Choroid plexus epithelial cell (primary cell): ENCODE measurements around the gene PAX3.
A peak's percentile ranks its signal among the peaks of the same experiment; 100 is the strongest.

Experiments used
- DNase-seq: peaks from one replicate; pipeline ENCODE4 v3.0.0-alpha.2; 2010; ENCODE audit warnings: low read depth
- H3K4me3 ChIP-seq: 2 replicates; pipeline ENCODE4 v1.5.1; 2011; ENCODE audit warnings: low read depth, mild to moderate bottlenecking, control low read depth, low read length, moderate library complexity
- TF ChIP-seq, protein P1 (sequence below): conservative IDR thresholded peaks from 2 replicates; pipeline ENCODE4 v1.5.1; 2011; ENCODE audit warnings: low read depth, mild to moderate bottlenecking, control low read depth, inconsistent platforms, low read length, moderate library complexity

Gene PAX3

DNA sequence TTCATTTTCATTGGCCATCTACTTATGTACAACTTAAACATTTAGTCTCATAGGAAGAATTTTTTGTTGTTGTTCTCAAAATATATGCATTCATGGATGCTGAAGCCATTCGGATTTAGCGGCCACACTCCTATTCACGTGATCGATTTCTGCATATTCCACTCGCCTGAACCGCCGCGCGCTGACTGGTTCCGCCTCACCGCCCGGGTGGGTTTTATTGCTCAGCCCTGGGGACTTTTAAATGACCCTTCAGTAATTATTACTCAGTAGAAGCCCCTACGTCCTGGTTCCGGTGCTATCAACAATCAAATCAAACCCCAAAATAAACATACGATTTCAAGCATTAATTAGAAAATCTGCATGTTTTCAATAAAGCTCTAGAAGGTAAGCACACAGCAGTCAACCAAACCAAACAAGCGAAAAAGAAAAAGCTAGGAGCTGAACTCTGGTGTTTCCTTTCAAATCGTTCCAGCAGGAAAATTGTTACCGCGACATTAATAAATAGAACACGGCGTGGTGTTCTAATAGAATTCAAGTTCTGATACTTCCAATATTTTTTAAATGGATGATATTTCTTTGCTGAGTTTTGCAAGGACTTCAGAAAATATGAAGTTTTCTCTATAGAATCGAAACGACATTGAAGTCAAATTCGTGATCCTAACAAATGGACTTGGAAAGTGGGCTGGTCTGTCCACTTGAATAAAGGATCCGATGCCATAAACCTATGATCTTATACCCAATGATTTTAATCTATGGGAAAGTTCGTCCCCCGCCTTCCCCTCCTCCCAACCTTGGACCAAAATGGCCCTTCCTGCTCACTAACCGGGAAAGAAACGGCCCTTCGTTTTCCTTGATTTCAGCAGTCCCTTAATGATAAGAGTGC is 9.3 kb downstream of the PAX3 start:
- no peak for DNase-seq
- no peak overlapping the region for H3K4me3 ChIP-seq
- TF ChIP-seq, protein P1, sequence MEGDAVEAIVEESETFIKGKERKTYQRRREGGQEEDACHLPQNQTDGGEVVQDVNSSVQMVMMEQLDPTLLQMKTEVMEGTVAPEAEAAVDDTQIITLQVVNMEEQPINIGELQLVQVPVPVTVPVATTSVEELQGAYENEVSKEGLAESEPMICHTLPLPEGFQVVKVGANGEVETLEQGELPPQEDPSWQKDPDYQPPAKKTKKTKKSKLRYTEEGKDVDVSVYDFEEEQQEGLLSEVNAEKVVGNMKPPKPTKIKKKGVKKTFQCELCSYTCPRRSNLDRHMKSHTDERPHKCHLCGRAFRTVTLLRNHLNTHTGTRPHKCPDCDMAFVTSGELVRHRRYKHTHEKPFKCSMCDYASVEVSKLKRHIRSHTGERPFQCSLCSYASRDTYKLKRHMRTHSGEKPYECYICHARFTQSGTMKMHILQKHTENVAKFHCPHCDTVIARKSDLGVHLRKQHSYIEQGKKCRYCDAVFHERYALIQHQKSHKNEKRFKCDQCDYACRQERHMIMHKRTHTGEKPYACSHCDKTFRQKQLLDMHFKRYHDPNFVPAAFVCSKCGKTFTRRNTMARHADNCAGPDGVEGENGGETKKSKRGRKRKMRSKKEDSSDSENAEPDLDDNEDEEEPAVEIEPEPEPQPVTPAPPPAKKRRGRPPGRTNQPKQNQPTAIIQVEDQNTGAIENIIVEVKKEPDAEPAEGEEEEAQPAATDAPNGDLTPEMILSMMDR: no peak

GRCh38 chr2:222288590-222289277 is 10.1 kb downstream of the PAX3 start:
- TF ChIP-seq, protein P1: no peak
- no peak overlapping the region for H3K4me3 ChIP-seq
- DNase-seq: no peak

GRCh38 chr2:222287862-222288479 is 10.8 kb downstream of the PAX3 start:
- TF ChIP-seq, protein P1: no peak
- no peak overlapping the region for H3K4me3 ChIP-seq
- no peak for DNase-seq

DNA sequence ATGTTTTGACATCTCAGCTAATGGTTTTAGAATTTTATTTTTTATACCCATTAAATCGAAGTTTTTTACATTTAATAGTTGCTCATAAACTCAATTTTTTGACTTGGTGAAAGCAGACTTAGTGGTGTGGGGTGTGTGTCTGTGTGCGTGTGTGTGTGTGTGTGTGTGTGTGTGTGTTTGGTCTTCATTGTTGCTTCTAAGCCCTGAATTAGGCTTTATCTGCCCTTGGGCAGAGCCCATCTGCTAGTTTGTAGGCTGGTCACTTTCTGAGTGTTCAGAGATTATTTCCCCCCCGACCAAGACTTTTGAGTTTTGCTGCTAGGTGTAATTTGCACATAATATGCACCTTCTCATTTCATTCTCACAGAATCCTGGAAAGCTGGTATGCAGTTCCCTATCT is 14.3 kb downstream of the PAX3 start:
- TF ChIP-seq, protein P1: no peak
- DNase-seq: no peak
- H3K4me3 ChIP-seq: no peak overlapping the region

GRCh38 chr2:222283634-222284033 is 15.2 kb downstream of the PAX3 start:
- DNase-seq: peak; percentile 3
- no peak overlapping the region for H3K4me3 ChIP-seq
- TF ChIP-seq, protein P1: no peak

DNA sequence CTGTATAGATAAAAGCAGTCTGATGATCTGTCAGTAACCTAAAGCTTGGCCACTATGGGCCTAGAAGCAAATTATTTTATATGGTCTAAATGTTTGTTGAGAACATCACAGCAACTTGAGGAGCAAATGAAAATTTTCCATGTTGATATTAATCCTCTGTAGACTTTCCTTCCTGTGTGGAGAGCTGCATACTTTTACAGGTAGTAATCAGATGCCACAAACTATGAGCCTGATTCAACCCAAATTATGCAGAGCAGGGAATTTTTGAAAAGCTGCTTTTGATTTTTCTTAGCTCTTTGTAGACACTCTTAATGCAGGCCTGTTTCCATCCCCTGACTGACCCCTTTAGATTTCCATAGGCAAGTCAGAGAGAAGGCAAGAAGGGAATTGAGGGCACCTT is 17.3 kb downstream of the PAX3 start:
- no peak overlapping the region for H3K4me3 ChIP-seq
- DNase-seq: no peak
- TF ChIP-seq, protein P1: no peak
